A549 (cell line): ENCODE data around the gene SLC19A1. TPM values are rescaled to one million over a fixed set of nuclear protein-coding genes. Genes with fewer than 3 reads are reported as not detected.

ENCODE experiments used
- ATAC-seq, 2 experiments: fragments of 200-7000 bp in 1 of 2; fragments of >200 bp in 1 of 2; cut with Nextera tagmentation in 1 of 2; cut with Tn5 transposase in 1 of 2; 3 replicates each; pipeline versions ENCODE4 v1.8.0 to v1.9.1; 2018 to 2020; ENCODE audit warnings: mild to moderate bottlenecking in 1 of 2, moderate library complexity in 1 of 2
- CTCF ChIA-PET: fragments of 300-600 bp; sonication (Branson Sonifier 250); formaldehyde crosslinking; extraction: SDS; loops from one replicate; lab custom pipeline; 2021; ENCODE audit warnings: antibody characterized with exemption, inconsistent platforms; lab: Yijun Ruan, JAX
- POLR2A ChIA-PET: fragments of 350-600 bp; formaldehyde crosslinking; extraction: SDS; loops from one replicate; lab custom pipeline; 2021; ENCODE audit warnings: antibody characterized with exemption, inconsistent platforms; lab: Yijun Ruan, JAX
- DNase-seq, 2 experiments: peaks; one replicate each; pipeline versions ENCODE4 v3.0.0 to v3.0.0-alpha.2; 2011 to 2016; ENCODE audit warnings: low read depth in 1 of 2, low spot score in 1 of 2
- FAIRE-seq: peaks from 2 replicates; lab custom pipeline; 2011; peaks lifted over from hg19 to GRCh38; lab: Jason Lieb, UNC
- H3K27ac ChIP-seq, 2 experiments: fragments of >200 bp; sonication (Bioruptor Twin); formaldehyde crosslinking; 3 replicates each; pipeline ENCODE4 v1.5.1; 2016 to 2017
- H3K4me1 ChIP-seq: fragments of >200 bp; sonication (Bioruptor Twin); formaldehyde crosslinking; 3 replicates; pipeline ENCODE4 v1.6.1; 2016
- H3K4me2 ChIP-seq: fragments of >200 bp; sonication (Bioruptor Twin); formaldehyde crosslinking; 3 replicates; pipeline ENCODE4 v1.6.1; 2016
- H3K4me3 ChIP-seq: fragments of >200 bp; sonication (Bioruptor Twin); formaldehyde crosslinking; 3 replicates; pipeline ENCODE4 v1.5.1; 2016
- H3K9me3 ChIP-seq: fragments of >200 bp; sonication (Bioruptor Twin); formaldehyde crosslinking; 3 replicates; pipeline ENCODE4 v1.6.1; 2016
- CBX8 ChIP-seq: fragments of 200-600 bp; sonication (generic); IDR thresholded peaks from 2 replicates; pipeline ENCODE4 v1.6.1; 2016
- ESRRA ChIP-seq: fragments of 150-350 bp; IDR thresholded peaks from 2 replicates; pipeline ENCODE4 v1.6.1; 2014; ENCODE audit warnings: mild to moderate bottlenecking, low read length, borderline replicate concordance
- NFE2L2 ChIP-seq: fragments of 150-350 bp; conservative IDR thresholded peaks from 2 replicates; pipeline ENCODE4 v1.6.1; 2014; ENCODE audit warnings: low read length
- NR3C1 ChIP-seq: fragments of >200 bp; sonication (Bioruptor Twin); formaldehyde crosslinking; IDR thresholded peaks from 3 replicates; pipeline ENCODE4 v1.6.1; 2017
- PBX3 ChIP-seq: IDR thresholded peaks from 2 replicates; pipeline ENCODE4 v1.6.1; 2012
- TP53 ChIP-seq: fragments of 250-450 bp; sonication (Bioruptor Pico); IDR thresholded peaks from 2 replicates; pipeline ENCODE4 v1.5.0; 2021; ENCODE audit warnings: mild to moderate bottlenecking, moderate library complexity
- ZC3H11A ChIP-seq: fragments of 450-650 bp; IDR thresholded peaks from 2 replicates; pipeline ENCODE4 v1.6.1; 2014; ENCODE audit warnings: antibody characterized with exemption, mild to moderate bottlenecking
- WGBS: methylation state at CpG from one replicate; pipeline ENCODE4 v1.1.6; 2017; ENCODE audit errors: missing lambda C conversion rate; 5-methylcytosine and 5-hydroxymethylcytosine counted together
- polyA plus RNA-seq, 4 experiments: library from polyadenylated mRNA; depleted of rRNA in 3 of 4; stranded (reverse); fragments of >200 nt; fragmentation: RNase III in 1 of 4; extraction: RNeasy Plus Mini Kit Qiagen cat#74134 plus additional on column Dnase treatment in 1 of 4; gene quantifications; 2 replicates in 3 of 4; 3 replicates in 1 of 4; pipeline ENCODE4 v1.2.3, GENCODE V29; 2011 to 2017
- TF ChIP-seq, protein P1 (sequence below): fragments of >200 bp; sonication (Bioruptor Twin); formaldehyde crosslinking; IDR thresholded peaks from 2 replicates; pipeline ENCODE4 v1.6.1; 2016
- TF ChIP-seq, protein P2 (sequence below): fragments of >200 bp; sonication (Bioruptor Twin); formaldehyde crosslinking; IDR thresholded peaks from 3 replicates; pipeline ENCODE4 v1.6.1; 2016
- TF ChIP-seq, protein P3 (sequence below): fragments of 150-350 bp; IDR thresholded peaks from 2 replicates; pipeline ENCODE4 v1.6.1; 2014; ENCODE audit warnings: low read depth, mild to moderate bottlenecking, low read length
- TF ChIP-seq, protein P4 (sequence below): fragments of 200-600 bp; sonication (generic); IDR thresholded peaks from 2 replicates; pipeline ENCODE4 v1.6.1; 2016; ENCODE audit warnings: antibody characterized with exemption, mild to moderate bottlenecking, moderate library complexity

The SLC19A1 gene
- polyA plus RNA-seq, 2 of the 4 experiments (the other 2 are of a cell fraction), result 9.8 to 14.0 TPM

- no peak for TF ChIP-seq PBX3
- no peak for TF ChIP-seq ZC3H11A
- no peak for TF ChIP-seq ESRRA
- TF ChIP-seq TP53 (CRISPR knock-in tag), result no peak
- TF ChIP-seq CBX8, result no peak
- FAIRE-seq (no peak), ATAC-seq (no peak), DNase-seq (no peak)
- Histone ChIP-seq H3K27ac (no peak overlapping the region), H3K4me2 (no peak overlapping the region), H3K4me1 (peaks cover 18% of the 10 kb centered on the region), H3K9me3 (no peaks in the 10 kb centered on the region), H3K4me3 (no peak overlapping the region)
- 71% methylated on average over 16 of the region's 16 CpGs for WGBS
- POLR2A ChIA-PET, result no interaction called here
- CTCF ChIA-PET, result interaction anchor here (1.6 to 2.0 kb wide), 2 partner anchors 9 to 274 kb away, joined by 4 to 7 read pairs; no protein-coding TSS in a partner anchor
These were observed 4.7 kb upstream of the SLC19A1 start for GRCh38 chr21:45546636-45547544.

GRCh38 chr21:45545691-45546531 lies 3.7 kb upstream of the SLC19A1 start:
- no peak for FAIRE-seq

More at GRCh38 chr21:45545691-45546531, 3.7 kb upstream of the SLC19A1 start:
- Histone ChIP-seq H3K4me2 (no peak overlapping the region), H3K4me1 (peaks cover 13% of the 10 kb centered on the region), H3K4me3 (no peak overlapping the region), H3K9me3 (no peaks in the 10 kb centered on the region), H3K27ac (no peak overlapping the region)
- CTCF ChIA-PET, result interaction anchor here (2.0 kb wide), 1 partner anchor 10 kb away, joined by 7 read pairs; no protein-coding TSS in a partner anchor
- 90% methylated on average over 12 of the region's 22 CpGs for WGBS
- POLR2A ChIA-PET, result no interaction called here
- no peak for ATAC-seq
- TF ChIP-seq CBX8 (no peak), ZC3H11A (no peak), NFE2L2 (no peak), NR3C1 (no peak)
- TF ChIP-seq, protein P1, sequence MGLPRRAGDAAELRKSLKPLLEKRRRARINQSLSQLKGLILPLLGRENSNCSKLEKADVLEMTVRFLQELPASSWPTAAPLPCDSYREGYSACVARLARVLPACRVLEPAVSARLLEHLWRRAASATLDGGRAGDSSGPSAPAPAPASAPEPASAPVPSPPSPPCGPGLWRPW, result no peak
- TF ChIP-seq, protein P2, sequence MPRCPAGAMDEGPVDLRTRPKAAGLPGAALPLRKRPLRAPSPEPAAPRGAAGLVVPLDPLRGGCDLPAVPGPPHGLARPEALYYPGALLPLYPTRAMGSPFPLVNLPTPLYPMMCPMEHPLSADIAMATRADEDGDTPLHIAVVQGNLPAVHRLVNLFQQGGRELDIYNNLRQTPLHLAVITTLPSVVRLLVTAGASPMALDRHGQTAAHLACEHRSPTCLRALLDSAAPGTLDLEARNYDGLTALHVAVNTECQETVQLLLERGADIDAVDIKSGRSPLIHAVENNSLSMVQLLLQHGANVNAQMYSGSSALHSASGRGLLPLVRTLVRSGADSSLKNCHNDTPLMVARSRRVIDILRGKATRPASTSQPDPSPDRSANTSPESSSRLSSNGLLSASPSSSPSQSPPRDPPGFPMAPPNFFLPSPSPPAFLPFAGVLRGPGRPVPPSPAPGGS, result no peak
- TF ChIP-seq, protein P3, sequence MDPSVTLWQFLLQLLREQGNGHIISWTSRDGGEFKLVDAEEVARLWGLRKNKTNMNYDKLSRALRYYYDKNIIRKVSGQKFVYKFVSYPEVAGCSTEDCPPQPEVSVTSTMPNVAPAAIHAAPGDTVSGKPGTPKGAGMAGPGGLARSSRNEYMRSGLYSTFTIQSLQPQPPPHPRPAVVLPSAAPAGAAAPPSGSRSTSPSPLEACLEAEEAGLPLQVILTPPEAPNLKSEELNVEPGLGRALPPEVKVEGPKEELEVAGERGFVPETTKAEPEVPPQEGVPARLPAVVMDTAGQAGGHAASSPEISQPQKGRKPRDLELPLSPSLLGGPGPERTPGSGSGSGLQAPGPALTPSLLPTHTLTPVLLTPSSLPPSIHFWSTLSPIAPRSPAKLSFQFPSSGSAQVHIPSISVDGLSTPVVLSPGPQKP, result no peak
- TF ChIP-seq, protein P4, sequence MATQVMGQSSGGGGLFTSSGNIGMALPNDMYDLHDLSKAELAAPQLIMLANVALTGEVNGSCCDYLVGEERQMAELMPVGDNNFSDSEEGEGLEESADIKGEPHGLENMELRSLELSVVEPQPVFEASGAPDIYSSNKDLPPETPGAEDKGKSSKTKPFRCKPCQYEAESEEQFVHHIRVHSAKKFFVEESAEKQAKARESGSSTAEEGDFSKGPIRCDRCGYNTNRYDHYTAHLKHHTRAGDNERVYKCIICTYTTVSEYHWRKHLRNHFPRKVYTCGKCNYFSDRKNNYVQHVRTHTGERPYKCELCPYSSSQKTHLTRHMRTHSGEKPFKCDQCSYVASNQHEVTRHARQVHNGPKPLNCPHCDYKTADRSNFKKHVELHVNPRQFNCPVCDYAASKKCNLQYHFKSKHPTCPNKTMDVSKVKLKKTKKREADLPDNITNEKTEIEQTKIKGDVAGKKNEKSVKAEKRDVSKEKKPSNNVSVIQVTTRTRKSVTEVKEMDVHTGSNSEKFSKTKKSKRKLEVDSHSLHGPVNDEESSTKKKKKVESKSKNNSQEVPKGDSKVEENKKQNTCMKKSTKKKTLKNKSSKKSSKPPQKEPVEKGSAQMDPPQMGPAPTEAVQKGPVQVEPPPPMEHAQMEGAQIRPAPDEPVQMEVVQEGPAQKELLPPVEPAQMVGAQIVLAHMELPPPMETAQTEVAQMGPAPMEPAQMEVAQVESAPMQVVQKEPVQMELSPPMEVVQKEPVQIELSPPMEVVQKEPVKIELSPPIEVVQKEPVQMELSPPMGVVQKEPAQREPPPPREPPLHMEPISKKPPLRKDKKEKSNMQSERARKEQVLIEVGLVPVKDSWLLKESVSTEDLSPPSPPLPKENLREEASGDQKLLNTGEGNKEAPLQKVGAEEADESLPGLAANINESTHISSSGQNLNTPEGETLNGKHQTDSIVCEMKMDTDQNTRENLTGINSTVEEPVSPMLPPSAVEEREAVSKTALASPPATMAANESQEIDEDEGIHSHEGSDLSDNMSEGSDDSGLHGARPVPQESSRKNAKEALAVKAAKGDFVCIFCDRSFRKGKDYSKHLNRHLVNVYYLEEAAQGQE, result no peak
- no peak for DNase-seq
